Measurements from ENCODE around the gene SDR42E1. TPM values are rescaled to one million over a fixed set of nuclear protein-coding genes. Genes with fewer than 3 reads are reported as not detected.

Gene SDR42E1
- total RNA-seq, 1 experiment from 2014 or later = 0.33 TPM

GRCh38 chr16:82005027-82005830 is 6.0 kb downstream of the SDR42E1 start:
- Histone ChIP-seq H3K27me3 (ENCODE audit: control insufficient read depth, insufficient read depth, low read length) (no peaks in the 10 kb centered on the region), H3K36me3 (ENCODE audit: control insufficient read depth, insufficient read depth, low read length) (no peaks in the 10 kb centered on the region), H3K27ac (ENCODE audit: low read length) (no peak overlapping the region), H3K4me3 (ENCODE audit: low read depth in 2 of 2, low read length in 2 of 2) (no peak overlapping the region), H3K4me1 (ENCODE audit: control insufficient read depth, insufficient read depth, low read length) (no peaks in the 10 kb centered on the region), H3K9me3 (ENCODE audit: control insufficient read depth, insufficient read depth, low read depth, low read length) (no peaks in the 10 kb centered on the region)
- ATAC-seq (no peak), DNase-seq (ENCODE audit: low read depth, low spot score) (no peak)
- ChIA-PET CTCF (no interaction called here), POLR2A (no interaction called here)
- in situ Hi-C loops (cut with HindIII; ENCODE audit: low pct_unique_long_range_greater_than_20kb, low sequenced_read_pairs) (no loop called here), intact Hi-C loops (cut with micrococcal nuclease; ENCODE audit: unreplicated experiment) (no loop called here)
- no TSS peak for BruUV-seq (replicated peaks)
- TF ChIP-seq CTCF (IDR thresholded peaks at IDR 0.05) = no peak

GRCh38 chr16:82004601-82005000 is 6.7 kb downstream of the SDR42E1 start:
- H3K4me1 ChIP-seq (ENCODE audit: control insufficient read depth, insufficient read depth, low read length) = no peaks in the 10 kb centered on the region
- H3K9me3 ChIP-seq (ENCODE audit: control insufficient read depth, insufficient read depth, low read depth, low read length) = no peaks in the 10 kb centered on the region
- ChIA-PET CTCF (no interaction called here), POLR2A (no interaction called here)
- ATAC-seq = no peak
- intact Hi-C loops (cut with micrococcal nuclease; ENCODE audit: unreplicated experiment) = no loop called here
- in situ Hi-C loops (cut with HindIII; ENCODE audit: low pct_unique_long_range_greater_than_20kb, low sequenced_read_pairs) = no loop called here
- no peaks in the 10 kb centered on the region for H3K36me3 ChIP-seq (ENCODE audit: control insufficient read depth, insufficient read depth, low read length)
- no TSS peak for BruUV-seq (replicated peaks)
- no peak overlapping the region for H3K4me3 ChIP-seq (ENCODE audit: low read depth in 2 of 2, low read length in 2 of 2)
- no peak for DNase-seq (ENCODE audit: low read depth, low spot score)
- no peaks in the 10 kb centered on the region for H3K27me3 ChIP-seq (ENCODE audit: control insufficient read depth, insufficient read depth, low read length)
- no peak for TF ChIP-seq SIN3A (IDR thresholded peaks at IDR 0.05; ENCODE audit: borderline replicate concordance, insufficient read depth, low read depth, low read length)
- TF ChIP-seq TCF7L2 (IDR thresholded peaks at IDR 0.05; ENCODE audit: low read depth, low read length) = no peak
- H3K27ac ChIP-seq (ENCODE audit: low read length) = no peak overlapping the region

- no peak overlapping the region for H3K27ac ChIP-seq (ENCODE audit: low read length)
- intact Hi-C loops (cut with micrococcal nuclease; ENCODE audit: unreplicated experiment) (no loop called here), in situ Hi-C loops (cut with HindIII; ENCODE audit: low pct_unique_long_range_greater_than_20kb, low sequenced_read_pairs) (no loop called here)
- no peaks in the 10 kb centered on the region for H3K36me3 ChIP-seq (ENCODE audit: control insufficient read depth, insufficient read depth, low read length)
- no TSS peak for BruUV-seq (replicated peaks)
- H3K4me1 ChIP-seq (ENCODE audit: control insufficient read depth, insufficient read depth, low read length) = no peaks in the 10 kb centered on the region
- no peaks in the 10 kb centered on the region for H3K27me3 ChIP-seq (ENCODE audit: control insufficient read depth, insufficient read depth, low read length)
- POLR2A ChIA-PET = interaction anchor here (0.7 kb wide), 1 partner anchor 483 kb away, joined by 3 read pairs; no protein-coding TSS in a partner anchor
- TF ChIP-seq TCF7L2 (IDR thresholded peaks at IDR 0.05; ENCODE audit: low read depth, low read length) (no peak), CTCF (IDR thresholded peaks at IDR 0.05) (no peak), REST (IDR thresholded peaks at IDR 0.05; ENCODE audit: insufficient read depth in 1 of 2, low read depth in 2 of 2, low read length in 1 of 2) (no peak), POLR2AphosphoS5 (IDR thresholded peaks at IDR 0.05; ENCODE audit: low read depth, low read length) (no peak), SIN3A (IDR thresholded peaks at IDR 0.05; ENCODE audit: borderline replicate concordance, insufficient read depth, low read depth, low read length) (no peak)
- DNase-seq (ENCODE audit: low read depth, low spot score) = no peak
- H3K4me3 ChIP-seq (ENCODE audit: low read depth in 2 of 2, low read length in 2 of 2) = no peak overlapping the region
- ATAC-seq = no peak
- CTCF ChIA-PET = no interaction called here
- H3K9me3 ChIP-seq (ENCODE audit: control insufficient read depth, insufficient read depth, low read depth, low read length) = no peaks in the 10 kb centered on the region
Observed at GRCh38 chr16:82002831-82003230, 8.4 kb downstream of the SDR42E1 start.

Data from Panc1 (cell line).